IMR-90 (cell line): ENCODE results near the gene PMM1. TPM values are rescaled to one million over a fixed set of nuclear protein-coding genes. Genes with fewer than 3 reads are reported as not detected.

Source experiments
- ATAC-seq: fragments of 200-7000 bp; cut with Tn5 transposase; 2 replicates; pipeline ENCODE4 v1.9.1; 2020; ENCODE audit warnings: low read depth, mild to moderate bottlenecking, moderate library complexity
- BruUV-seq: library from RNA; stranded (reverse); fragments of 400-500 nt; replicated peaks from 2 replicates; lab custom pipeline; 2021; lab: Mats Ljungman, UMichigan
- CTCF ChIA-PET: fragments of 300-600 bp; formaldehyde crosslinking; extraction: SDS; loops from one replicate; lab custom pipeline; 2021; ENCODE audit warnings: antibody characterized with exemption; lab: Yijun Ruan, JAX
- POLR2A ChIA-PET: fragments of 300-600 bp; sonication (Branson Sonifier 250); formaldehyde crosslinking; loops from one replicate; lab custom pipeline; 2022; ENCODE audit warnings: antibody characterized with exemption; ENCODE audit not compliant: unreplicated experiment; lab: Charles Lee
- DNase-seq: peaks from one replicate; pipeline ENCODE4 v3.0.0; 2013
- H2AFZ ChIP-seq: replicated peaks from 2 replicates; pipeline ENCODE3; 2013; ENCODE audit warnings: low read length, mild to moderate bottlenecking; ENCODE audit not compliant: poor library complexity
- H2AK5ac ChIP-seq: 2 replicates; pipeline ENCODE4 v1.6.1; 2013; ENCODE audit warnings: low read depth, low read length, inconsistent platforms
- H2AK9ac ChIP-seq: replicated peaks from 2 replicates; pipeline ENCODE3; 2013; ENCODE audit warnings: mild to moderate bottlenecking, low read depth, low read length, moderate library complexity; ENCODE audit not compliant: poor library complexity
- H2BK120ac ChIP-seq: 2 replicates; pipeline ENCODE4 v1.6.1; 2013; ENCODE audit warnings: low read depth, low read length, inconsistent platforms
- H2BK15ac ChIP-seq: 3 replicates; pipeline ENCODE4 v1.6.1; 2013; ENCODE audit warnings: low read depth, low read length, inconsistent platforms
- H2BK20ac ChIP-seq: 2 replicates; pipeline ENCODE4 v1.6.1; 2013; ENCODE audit warnings: low read depth, mild to moderate bottlenecking, inconsistent platforms, low read length, moderate library complexity
- H2BK5ac ChIP-seq: 2 replicates; pipeline ENCODE4 v1.6.1; 2013; ENCODE audit warnings: mild to moderate bottlenecking, low read depth, low read length, inconsistent platforms; ENCODE audit not compliant: poor library complexity, severe bottlenecking
- H3K14ac ChIP-seq: replicated peaks from 2 replicates; pipeline ENCODE4 v1.6.1; 2013; ENCODE audit warnings: low read depth, low read length, inconsistent platforms
- H3K18ac ChIP-seq: 2 replicates; pipeline ENCODE4 v1.6.1; 2013; ENCODE audit warnings: low read depth, low read length, control low read depth
- H3K23ac ChIP-seq: 2 replicates; pipeline ENCODE4 v1.6.1; 2013; ENCODE audit warnings: low read depth, low read length, inconsistent platforms
- H3K27ac ChIP-seq: 2 replicates; pipeline ENCODE4 v1.5.1; 2013; ENCODE audit warnings: mild to moderate bottlenecking, control low read depth, low read length; ENCODE audit not compliant: insufficient read depth
- H3K27me3 ChIP-seq: 2 replicates; pipeline ENCODE4 v1.6.1; 2013; ENCODE audit warnings: low read length; ENCODE audit not compliant: control insufficient read depth, insufficient read depth
- H3K36me3 ChIP-seq: 2 replicates; pipeline ENCODE4 v1.6.1; 2013; ENCODE audit warnings: low read length, mixed read lengths; ENCODE audit not compliant: control insufficient read depth, insufficient read depth
- H3K4ac ChIP-seq: 2 replicates; pipeline ENCODE4 v1.6.1; 2013; ENCODE audit warnings: low read depth, low read length, inconsistent platforms
- H3K4me1 ChIP-seq: 2 replicates; pipeline ENCODE4 v1.6.1; 2013; ENCODE audit warnings: low read length, mixed read lengths; ENCODE audit not compliant: control insufficient read depth, insufficient read depth
- H3K4me2 ChIP-seq: 2 replicates; pipeline ENCODE4 v1.6.1; 2013; ENCODE audit warnings: low read depth, mild to moderate bottlenecking, control low read depth, low read length, moderate library complexity
- H3K4me3 ChIP-seq: 2 replicates; pipeline ENCODE4 v1.5.1; 2013; ENCODE audit warnings: low read depth, mild to moderate bottlenecking, control low read depth, low read length, moderate library complexity; ENCODE audit not compliant: insufficient read depth
- H3K56ac ChIP-seq: 2 replicates; pipeline ENCODE4 v1.6.1; 2013; ENCODE audit warnings: low read length, inconsistent platforms; ENCODE audit not compliant: insufficient read depth; ENCODE audit errors: extremely low read depth
- H3K79me1 ChIP-seq, 2 experiments: 2 replicates each; pipeline ENCODE4 v1.6.1; 2013; ENCODE audit warnings: low read length in 2 of 2, inconsistent platforms in 1 of 2, low read depth in 1 of 2
- H3K9ac ChIP-seq: 2 replicates; pipeline ENCODE4 v1.6.1; 2013; ENCODE audit warnings: low read depth, low read length, control low read depth
- H3K9me1 ChIP-seq: 2 replicates; pipeline ENCODE4 v1.6.1; 2013; ENCODE audit warnings: low read length, inconsistent platforms; ENCODE audit not compliant: insufficient read depth
- H3K9me3 ChIP-seq: 2 replicates; pipeline ENCODE4 v1.6.1; 2013; ENCODE audit warnings: low read length; ENCODE audit not compliant: control insufficient read depth, insufficient read depth
- H4K20me1 ChIP-seq: 2 replicates; pipeline ENCODE4 v1.6.1; 2013; ENCODE audit warnings: low read length, inconsistent platforms; ENCODE audit not compliant: insufficient read depth
- H4K5ac ChIP-seq: 2 replicates; pipeline ENCODE4 v1.6.1; 2013; ENCODE audit warnings: mild to moderate bottlenecking, low read depth, low read length, control low read depth
- H4K8ac ChIP-seq, 2 experiments: 2 replicates each; pipeline ENCODE4 v1.6.1; 2013; ENCODE audit warnings: low read depth in 2 of 2, low read length in 2 of 2, control low read depth in 1 of 2, inconsistent platforms in 1 of 2
- H4K91ac ChIP-seq: 2 replicates; pipeline ENCODE4 v1.6.1; 2013; ENCODE audit warnings: low read depth, low read length, inconsistent platforms; ENCODE audit not compliant: insufficient read depth
- BHLHE40 ChIP-seq: fragments of 150-350 bp; IDR thresholded peaks from 2 replicates; pipeline ENCODE4 v1.6.1; 2016; ENCODE audit warnings: mild to moderate bottlenecking, low read depth, low read length
- CEBPB ChIP-seq: IDR thresholded peaks from 2 replicates; pipeline ENCODE4 v1.6.1; 2012; ENCODE audit warnings: low read depth, low read length, improper control_type of control experiment
- CHD1 ChIP-seq: IDR thresholded peaks from 2 replicates; pipeline ENCODE4 v1.6.1; 2012; ENCODE audit warnings: low read depth, low read length, improper control_type of control experiment
- ELK1 ChIP-seq: fragments of 150-350 bp; IDR thresholded peaks from 2 replicates; pipeline ENCODE4 v1.6.1; 2016; ENCODE audit warnings: low read depth, mild to moderate bottlenecking, low read length, moderate library complexity, borderline replicate concordance
- FOS ChIP-seq: fragments of 150-350 bp; IDR thresholded peaks from 2 replicates; pipeline ENCODE4 v1.6.1; 2016; ENCODE audit warnings: low read depth, low read length
- MAFK ChIP-seq: IDR thresholded peaks from 2 replicates; pipeline ENCODE4 v1.6.1; 2012; ENCODE audit warnings: low read depth, low read length, improper control_type of control experiment
- MAZ ChIP-seq: IDR thresholded peaks from 2 replicates; pipeline ENCODE4 v1.6.1; 2012; ENCODE audit warnings: low read depth, mild to moderate bottlenecking, low read length, improper control_type of control experiment, moderate library complexity, borderline replicate concordance
- MXI1 ChIP-seq: IDR thresholded peaks from 2 replicates; pipeline ENCODE4 v1.6.1; 2012; ENCODE audit warnings: low read depth, mild to moderate bottlenecking, low read length, moderate library complexity, borderline replicate concordance
- NFE2L2 ChIP-seq: fragments of 150-350 bp; IDR thresholded peaks from 2 replicates; pipeline ENCODE4 v1.6.1; 2016; ENCODE audit warnings: low read depth, mild to moderate bottlenecking, low read length
- POLR2A ChIP-seq: IDR thresholded peaks from 2 replicates; pipeline ENCODE4 v1.6.1; 2012; ENCODE audit warnings: mild to moderate bottlenecking, low read depth, low read length
- RCOR1 ChIP-seq: IDR thresholded peaks from 2 replicates; pipeline ENCODE4 v1.6.1; 2012; ENCODE audit warnings: mild to moderate bottlenecking, low read length, improper control_type of control experiment; ENCODE audit not compliant: insufficient replicate concordance
- RFX5 ChIP-seq: IDR thresholded peaks from 2 replicates; pipeline ENCODE4 v1.8.0; 2012; ENCODE audit warnings: low read depth, mild to moderate bottlenecking, low read length, moderate library complexity
- SMC3 ChIP-seq: fragments of 150-350 bp; IDR thresholded peaks from 2 replicates; pipeline ENCODE4 v1.6.1; 2016; ENCODE audit warnings: low read depth, mild to moderate bottlenecking, antibody characterized with exemption, low read length, moderate library complexity
- USF2 ChIP-seq: fragments of 150-350 bp; IDR thresholded peaks from 2 replicates; pipeline ENCODE4 v1.6.1; 2017; ENCODE audit warnings: mild to moderate bottlenecking, antibody characterized with exemption, low read length, low read depth
- WGBS, 2 experiments: methylation state at CpG; one replicate each; pipeline versions ENCODE4 v1.1.5 to v1.1.7; 2013; ENCODE audit warnings: missing lambda C conversion rate in 2 of 2; ENCODE audit not compliant: insufficient read length in 1 of 2; ENCODE audit errors: extremely low coverage in 2 of 2; 5-methylcytosine and 5-hydroxymethylcytosine counted together
- dilution Hi-C: fragments of 300-500 bp; cut with HindIII; formaldehyde crosslinking; loops from one replicate; pipeline ENCODE4 v1.14.3; 2018; ENCODE audit warnings: low sequenced_read_pairs; ENCODE audit not compliant: unreplicated experiment
- in situ Hi-C: fragments of 300-500 bp; cut with MboI; formaldehyde crosslinking; loops from 3 replicates; pipeline ENCODE4 v1.14.3; 2019; ENCODE audit warnings: low sequenced_read_pairs, inconsistent platforms, mixed read lengths
- intact Hi-C: fragments of 100-400 bp; cut with micrococcal nuclease; formaldehyde crosslinking; loops from 2 replicates; pipeline ENCODE4 v1.10.0; 2022
- polyA plus RNA-seq, 3 experiments: library from polyadenylated mRNA; depleted of rRNA; stranded (reverse); fragments of >200 nt; gene quantifications; 2 replicates each; pipeline ENCODE4 v1.2.3, GENCODE V29; 2012; ENCODE audit warnings: low replicate concordance in 1 of 3
- total RNA-seq: library from RNA; depleted of rRNA; stranded (reverse); fragments of >200 nt; gene quantifications from 2 replicates; pipeline ENCODE4 v1.2.3, GENCODE V29; 2012

The PMM1 gene
- total and polyA plus RNA-seq, 2 of the 4 experiments (the other 2 are of a cell fraction): 22.8 to 92.8 TPM

DNA sequence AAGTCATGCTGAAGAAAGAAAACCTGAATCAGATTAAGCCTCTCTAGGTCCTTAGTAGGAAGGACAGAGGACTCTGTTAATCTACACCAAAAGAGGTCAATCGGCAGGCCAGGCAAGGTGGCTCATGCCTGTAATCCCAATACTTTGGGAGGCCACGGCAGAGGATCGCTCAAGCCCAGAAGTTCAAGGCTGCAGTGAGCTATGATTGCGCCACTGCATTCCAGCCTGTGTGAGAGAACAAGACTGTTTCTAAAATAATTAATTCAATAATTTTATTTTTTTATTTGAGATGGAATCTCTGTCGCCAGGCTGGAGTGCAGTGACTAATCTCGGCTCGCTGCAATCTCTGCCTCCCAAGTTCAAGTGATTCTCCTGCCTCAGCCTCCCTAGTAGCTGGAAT lies 35.9 kb upstream of the PMM1 start:
- Histone ChIP-seq H4K5ac (no peak overlapping the region), H3K4me1 (peaks cover 2% of the 10 kb centered on the region; the same call in 1 of the 2 replicates), H3K27ac (no peak overlapping the region), H2BK5ac (no peak overlapping the region), H2AK9ac (no peak overlapping the region), H2BK20ac (no peak overlapping the region), H2AFZ (no peak overlapping the region), H3K4ac (no peak overlapping the region), H3K9ac (no peak overlapping the region), H2AK5ac (no peak overlapping the region), H4K8ac (no peak overlapping the region), H3K27me3 (no peaks in the 10 kb centered on the region), H4K91ac (no peak overlapping the region), H3K4me2 (no peak overlapping the region), H3K9me1 (no peaks in the 10 kb centered on the region), H3K18ac (no peak overlapping the region), H4K20me1 (peaks cover 22% of the 10 kb centered on the region), H3K14ac (no peak overlapping the region), H3K4me3 (no peak overlapping the region), H3K36me3 (peaks cover 35% of the 10 kb centered on the region), H3K79me1 (peaks cover 18 to 46% of the 10 kb centered on the region in 2 experiments), H2BK120ac (no peak overlapping the region), H3K9me3 (no peaks in the 10 kb centered on the region), H3K56ac (no peak overlapping the region), H2BK15ac (no peak overlapping the region), H3K23ac (no peak overlapping the region)
- dilution Hi-C loops: no loop called here
- intact Hi-C loops: no loop called here
- in situ Hi-C loops: no loop called here
- ChIA-PET POLR2A (no interaction called here), CTCF (no interaction called here)
- no peak for DNase-seq
- ATAC-seq: no peak
- no CpG with 5 or more reads among the region's 7 CpGs for WGBS, 2 experiments
- BruUV-seq: no TSS peak
- TF ChIP-seq POLR2A (no peak), MXI1 (no peak), MAZ (no peak), RCOR1 (no peak), SMC3 (no peak), USF2 (no peak), RFX5 (no peak), NFE2L2 (no peak), FOS (no peak), CHD1 (no peak), BHLHE40 (no peak), CEBPB (no peak), MAFK (no peak), ELK1 (no peak)
